ENCODE results near the gene COX7C.

Gene COX7C

GRCh38 chr5:86664173-86664572 is 46.4 kb downstream of the COX7C start:
- DNase-seq (ENCODE audit: low read depth, low spot score): no peak

GRCh38 chr5:86665984-86666760 is 48.4 kb downstream of the COX7C start:
- DNase-seq (ENCODE audit: low read depth, low spot score): no peak

- DNase-seq (ENCODE audit: low read depth, low spot score): no peak
Measured at GRCh38 chr5:86666981-86667380, 49.2 kb downstream of the COX7C start.

Measured in iPS DF 19.7 (cell line).